Transverse colon (tissue), 4 donors: Measurements from ENCODE around the gene APOC1. TPM values are rescaled to one million over a fixed set of nuclear protein-coding genes. Genes with fewer than 3 reads are reported as not detected.
"Not testable (repeated sequence)": the region's sequence is repeated elsewhere in the genome, so short reads cannot be mapped to it uniquely, and the experiment has no call there.

ENCODE experiments used
- DNase-seq: peaks from one replicate; pipeline ENCODE4 v3.0.0-alpha.2; 2019
- H3K27ac ChIP-seq, 4 donors: fragments of 200-600 bp; sonication (generic); 2 replicates each; pipeline ENCODE4 v1.5.1; 2016 to 2018; ENCODE audit warnings: inconsistent platforms in 4 of 4
- H3K27me3 ChIP-seq: fragments of 200-600 bp; sonication (generic); 2 replicates; pipeline ENCODE4 v1.5.1; 2017; ENCODE audit warnings: inconsistent platforms
- H3K36me3 ChIP-seq, 4 donors: fragments of 200-600 bp; sonication (generic); 2 replicates each; pipeline ENCODE4 v1.5.1; 2017 to 2019; ENCODE audit warnings: inconsistent platforms in 4 of 4
- H3K4me1 ChIP-seq, 4 donors: fragments of 200-600 bp; sonication (generic); 2 replicates each; pipeline ENCODE4 v1.5.1; 2017 to 2020; ENCODE audit warnings: inconsistent platforms in 4 of 4
- H3K4me3 ChIP-seq, 4 donors: fragments of 200-600 bp; sonication (generic); 1 replicate in 1 of 4; 2 replicates in 3 of 4; pipeline versions ENCODE4 v1.5.1 to v1.6.1; 2017 to 2019; ENCODE audit warnings: inconsistent platforms in 4 of 4
- H3K9me3 ChIP-seq, 2 donors: fragments of 200-600 bp; sonication (generic); 2 replicates each; pipeline ENCODE4 v1.5.1; 2017 to 2019; ENCODE audit warnings: inconsistent platforms in 2 of 2
- CTCF ChIP-seq, 5 experiments: fragments of 200-600 bp in 3 of 5; fragments of 450-650 bp in 2 of 5; sonication (generic) in 3 of 5; IDR thresholded peaks; 1 replicate in 2 of 5; 2 replicates in 3 of 5; pipeline ENCODE4 v1.5.1; 2016 to 2017; ENCODE audit warnings: antibody characterized with exemption in 5 of 5, inconsistent platforms in 3 of 5, mild to moderate bottlenecking in 2 of 5, moderate library complexity in 1 of 5
- EP300 ChIP-seq: sonication (generic); formaldehyde crosslinking; IDR thresholded peaks from one replicate; pipeline ENCODE4 v1.6.1; 2017; ENCODE audit warnings: antibody characterized with exemption, low read depth
- POLR2A ChIP-seq: fragments of 450-650 bp; IDR thresholded peaks from one replicate; pipeline ENCODE4 v1.6.1; 2016; ENCODE audit warnings: antibody characterized with exemption, mild to moderate bottlenecking, moderate library complexity
- POLR2AphosphoS5 ChIP-seq, 3 donors: sonication (generic); formaldehyde crosslinking; IDR thresholded peaks; one replicate each; pipeline ENCODE4 v1.6.1; 2016; ENCODE audit warnings: antibody characterized with exemption in 3 of 3
- WGBS, 2 donors: methylation state at CpG; one replicate each; pipeline ENCODE4 v1.1.5; 2018; ENCODE audit warnings: low coverage in 1 of 2; 5-methylcytosine and 5-hydroxymethylcytosine counted together
- in situ Hi-C, 4 donors: fragments of 200-750 bp; cut with MboI; loops; one replicate each; pipeline versions ENCODE4 v1.15.0 to v1.15.1; 2017; ENCODE audit warnings: low sequenced_read_pairs in 3 of 4, low pct_ligation_motif_present in 1 of 4, low pct_unique_long_range_greater_than_20kb in 1 of 4
- intact Hi-C: fragments of 100-400 bp; cut with DNase I; formaldehyde crosslinking; loops from one replicate; pipeline ENCODE4 v1.15.1; 2023; ENCODE audit warnings: low total_unique reads
- total RNA-seq, 4 donors: library from RNA; depleted of rRNA; stranded (reverse); fragments of >200 nt; gene quantifications; one replicate each; pipeline ENCODE4 v1.1.0, GENCODE V29; 2016

APOC1 gene
- total RNA-seq, 4 donors from 2014 or later, result 10.8 to 48.4 (median 34.8) TPM; not detected in 1

GRCh38 chr19:44909775-44910174 lies 4.6 kb upstream of the APOC1 start:
- peaks cover 7 to 39% (median 24%) of the 10 kb centered on the region in 4 donors for H3K4me1 ChIP-seq
- TF ChIP-seq POLR2AphosphoS5 (IDR thresholded peaks at IDR 0.05) (no peak), EP300 (no peak), CTCF (IDR thresholded peaks at IDR 0.05) (no peak), POLR2A (no peak)
- in situ Hi-C loops (no loop called here), intact Hi-C loops (loop anchor here (5.0 kb wide), 1 partner anchor 33 kb away; the partner anchor contains the start of gene APOC4)
- peaks cover 28% of the 10 kb centered on the region for H3K27me3 ChIP-seq
- DNase-seq, result no peak
- no peaks in the 10 kb centered on the region for H3K9me3 ChIP-seq
- H3K4me3 ChIP-seq, result no peak overlapping the region
- 87% methylated on average over 5 of the region's 5 CpGs; no CpG with 5 or more reads in 1 of the 2 donors for WGBS, 2 donors
- H3K36me3 ChIP-seq, result no peaks in the 10 kb centered on the region
- no peak overlapping the region for H3K27ac ChIP-seq

GRCh38 chr19:44911896-44912295 lies 2.5 kb upstream of the APOC1 start:
- H3K27me3 ChIP-seq, H3K9me3 ChIP-seq, H3K4me3 ChIP-seq, H3K36me3 ChIP-seq, intact Hi-C loops, in situ Hi-C loops, DNase-seq: not testable (repeated sequence)
- 87 to 93% methylated on average over 5 to 6 of the region's 6 CpGs for WGBS, 2 donors
- peak overlapping the region in 3 of 4 donors; percentile 9 to 37 (median 37) for H3K27ac ChIP-seq
- peaks cover 7 to 30% (median 13%) of the 10 kb centered on the region in 4 donors for H3K4me1 ChIP-seq

GRCh38 chr19:44912854-44913253 lies 1.6 kb upstream of the APOC1 start:
- H3K9me3 ChIP-seq, result no peaks in the 10 kb centered on the region
- H3K4me3 ChIP-seq, result no peak overlapping the region
- no peaks in the 10 kb centered on the region for H3K36me3 ChIP-seq
- TF ChIP-seq CTCF (IDR thresholded peaks at IDR 0.05) (no peak), EP300 (no peak), POLR2AphosphoS5 (IDR thresholded peaks at IDR 0.05) (no peak)
- peak overlapping the region in 1 of 4 donors; percentile 37 for H3K27ac ChIP-seq
- H3K4me1 ChIP-seq, result peaks cover 7 to 30% (median 13%) of the 10 kb centered on the region in 4 donors
- in situ Hi-C loops, result no loop called here
- WGBS, 2 donors, result 60% methylated on average over 6 of the region's 6 CpGs; no CpG with 5 or more reads in 1 of the 2 donors
- intact Hi-C loops, result no loop called here
- H3K27me3 ChIP-seq, result no peaks in the 10 kb centered on the region
- peak; percentile 44 for DNase-seq

- H3K27me3 ChIP-seq, in situ Hi-C loops, DNase-seq, H3K9me3 ChIP-seq, H3K36me3 ChIP-seq, intact Hi-C loops: not testable (repeated sequence)
- peak overlapping the region; percentile 37 to 64 (median 53) for H3K27ac ChIP-seq
- peak overlapping the region in 2 of 4 donors; percentile 31 to 55 for H3K4me3 ChIP-seq
- H3K4me1 ChIP-seq, result peaks cover 7 to 30% (median 13%) of the 10 kb centered on the region in 4 donors
- 48 to 62% methylated on average over 13 to 23 of the region's 23 CpGs for WGBS, 2 donors
Measured at GRCh38 chr19:44913512-44914432, 636 bp upstream of the APOC1 start.

GRCh38 chr19:44924243-44924725 lies 9.9 kb downstream of the APOC1 start:
- H3K4me3 ChIP-seq, result no peak overlapping the region
- no peak for TF ChIP-seq CTCF (IDR thresholded peaks at IDR 0.05)
- no peak for TF ChIP-seq POLR2A
- no peak for TF ChIP-seq POLR2AphosphoS5 (IDR thresholded peaks at IDR 0.05)
- TF ChIP-seq EP300, result no peak
- no peaks in the 10 kb centered on the region for H3K9me3 ChIP-seq
- peaks cover 0 to 29% (median 5%) of the 10 kb centered on the region in 4 donors for H3K4me1 ChIP-seq
- intact Hi-C loops (no loop called here), in situ Hi-C loops (no loop called here)
- peak overlapping the region; percentile 53 to 75 (median 68) for H3K27ac ChIP-seq
- no peaks in the 10 kb centered on the region for H3K36me3 ChIP-seq
- no peaks in the 10 kb centered on the region for H3K27me3 ChIP-seq
- 66 to 79% methylated on average over 2 to 8 of the region's 8 CpGs for WGBS, 2 donors
- DNase-seq, result no peak
